ENCODE data around the gene SLC22A14.
"Not testable (repeated sequence)": the region's sequence is repeated elsewhere in the genome, so short reads cannot be mapped to it uniquely, and the experiment has no call there.

Gene SLC22A14

GRCh38 chr3:38284756-38285150, 2.7 kb downstream of the SLC22A14 start:
- Mint-ChIP-seq H3K27ac (no peak overlapping the region), H3K9me3 (no peaks in the 10 kb centered on the region), H3K4me3 (no peak overlapping the region)

GRCh38 chr3:38289286-38290217, 7.5 kb downstream of the SLC22A14 start:
- H3K27ac Mint-ChIP-seq, H3K4me3 Mint-ChIP-seq, H3K9me3 Mint-ChIP-seq, H3K27me3 Mint-ChIP-seq, H3K36me3 Mint-ChIP-seq, H3K4me1 Mint-ChIP-seq: not testable (repeated sequence)

More at GRCh38 chr3:38284756-38285150, 2.7 kb downstream of the SLC22A14 start:
- Mint-ChIP-seq H3K36me3 (peaks cover 4% of the 10 kb centered on the region), H3K27me3 (no peaks in the 10 kb centered on the region), H3K4me1 (no peaks in the 10 kb centered on the region)

GRCh38 chr3:38297053-38297452, 15.0 kb downstream of the SLC22A14 start:
- H3K4me1 Mint-ChIP-seq, H3K36me3 Mint-ChIP-seq, H3K9me3 Mint-ChIP-seq, H3K27ac Mint-ChIP-seq, H3K4me3 Mint-ChIP-seq, H3K27me3 Mint-ChIP-seq: not testable (repeated sequence)

- Mint-ChIP-seq H3K27ac (no peak overlapping the region), H3K36me3 (no peaks in the 10 kb centered on the region), H3K27me3 (no peaks in the 10 kb centered on the region), H3K4me1 (no peaks in the 10 kb centered on the region), H3K4me3 (no peak overlapping the region), H3K9me3 (no peaks in the 10 kb centered on the region)
These were observed 15.4 kb downstream of the SLC22A14 start for GRCh38 chr3:38297537-38297936.

GRCh38 chr3:38297947-38298711, 16.0 kb downstream of the SLC22A14 start:
- peaks cover 1% of the 10 kb centered on the region for H3K27me3 Mint-ChIP-seq
- no peaks in the 10 kb centered on the region for H3K36me3 Mint-ChIP-seq
- no peak overlapping the region for H3K27ac Mint-ChIP-seq
- no peak overlapping the region for H3K4me3 Mint-ChIP-seq
- H3K4me1 Mint-ChIP-seq, result no peaks in the 10 kb centered on the region
- no peaks in the 10 kb centered on the region for H3K9me3 Mint-ChIP-seq

- Mint-ChIP-seq H3K27ac (no peak overlapping the region), H3K36me3 (peaks cover 1% of the 10 kb centered on the region), H3K9me3 (no peaks in the 10 kb centered on the region), H3K27me3 (peaks cover 2% of the 10 kb centered on the region), H3K4me3 (no peak overlapping the region), H3K4me1 (no peaks in the 10 kb centered on the region)
These were observed 24.8 kb downstream of the SLC22A14 start for GRCh38 chr3:38306941-38307340.

GRCh38 chr3:38307599-38307998, 25.5 kb downstream of the SLC22A14 start:
- Mint-ChIP-seq H3K27me3 (peaks cover 2% of the 10 kb centered on the region), H3K27ac (no peak overlapping the region), H3K4me1 (no peaks in the 10 kb centered on the region), H3K4me3 (no peak overlapping the region), H3K9me3 (no peaks in the 10 kb centered on the region), H3K36me3 (peaks cover 1% of the 10 kb centered on the region)

- Mint-ChIP-seq H3K4me1 (no peaks in the 10 kb centered on the region), H3K27ac (no peak overlapping the region), H3K9me3 (no peaks in the 10 kb centered on the region), H3K4me3 (no peak overlapping the region), H3K36me3 (peaks cover under 1% of the 10 kb centered on the region), H3K27me3 (no peaks in the 10 kb centered on the region)
These were observed 26.4 kb downstream of the SLC22A14 start for GRCh38 chr3:38308456-38308855.

GRCh38 chr3:38311476-38311875, 29.4 kb downstream of the SLC22A14 start:
- Mint-ChIP-seq H3K9me3 (no peaks in the 10 kb centered on the region), H3K36me3 (no peaks in the 10 kb centered on the region), H3K4me1 (no peaks in the 10 kb centered on the region), H3K4me3 (no peak overlapping the region), H3K27me3 (no peaks in the 10 kb centered on the region), H3K27ac (no peak overlapping the region)

GRCh38 chr3:38311941-38312340, 29.8 kb downstream of the SLC22A14 start:
- no peaks in the 10 kb centered on the region for H3K9me3 Mint-ChIP-seq
- H3K27me3 Mint-ChIP-seq, result no peaks in the 10 kb centered on the region
- no peak overlapping the region for H3K4me3 Mint-ChIP-seq
- H3K4me1 Mint-ChIP-seq, result no peaks in the 10 kb centered on the region
- H3K36me3 Mint-ChIP-seq, result no peaks in the 10 kb centered on the region
- H3K27ac Mint-ChIP-seq, result no peak overlapping the region

- H3K9me3 Mint-ChIP-seq, result no peaks in the 10 kb centered on the region
- no peak overlapping the region for H3K4me3 Mint-ChIP-seq
- H3K27ac Mint-ChIP-seq, result no peak overlapping the region
- no peaks in the 10 kb centered on the region for H3K4me1 Mint-ChIP-seq
- H3K27me3 Mint-ChIP-seq, result no peaks in the 10 kb centered on the region
- no peaks in the 10 kb centered on the region for H3K36me3 Mint-ChIP-seq
These were observed 30.3 kb downstream of the SLC22A14 start for GRCh38 chr3:38312356-38312755.

GRCh38 chr3:38313263-38313662, 31.2 kb downstream of the SLC22A14 start:
- H3K4me3 Mint-ChIP-seq, result no peak overlapping the region
- no peaks in the 10 kb centered on the region for H3K27me3 Mint-ChIP-seq
- no peaks in the 10 kb centered on the region for H3K4me1 Mint-ChIP-seq
- H3K36me3 Mint-ChIP-seq, result no peaks in the 10 kb centered on the region
- H3K9me3 Mint-ChIP-seq, result no peaks in the 10 kb centered on the region
- H3K27ac Mint-ChIP-seq, result no peak overlapping the region

- H3K36me3 Mint-ChIP-seq, result no peaks in the 10 kb centered on the region
- H3K27me3 Mint-ChIP-seq, result no peaks in the 10 kb centered on the region
- no peaks in the 10 kb centered on the region for H3K4me1 Mint-ChIP-seq
- no peak overlapping the region for H3K4me3 Mint-ChIP-seq
- H3K27ac Mint-ChIP-seq, result no peak overlapping the region
- H3K9me3 Mint-ChIP-seq, result no peaks in the 10 kb centered on the region
These were observed 31.6 kb downstream of the SLC22A14 start for GRCh38 chr3:38313695-38314094.

GRCh38 chr3:38314112-38314763, 32.1 kb downstream of the SLC22A14 start:
- no peaks in the 10 kb centered on the region for H3K36me3 Mint-ChIP-seq
- H3K27ac Mint-ChIP-seq, result no peak overlapping the region
- no peaks in the 10 kb centered on the region for H3K27me3 Mint-ChIP-seq
- no peak overlapping the region for H3K4me3 Mint-ChIP-seq
- no peaks in the 10 kb centered on the region for H3K4me1 Mint-ChIP-seq
- no peaks in the 10 kb centered on the region for H3K9me3 Mint-ChIP-seq

- Mint-ChIP-seq H3K36me3 (no peaks in the 10 kb centered on the region), H3K4me1 (no peaks in the 10 kb centered on the region), H3K27me3 (no peaks in the 10 kb centered on the region), H3K4me3 (no peak overlapping the region), H3K27ac (no peak overlapping the region), H3K9me3 (no peaks in the 10 kb centered on the region)
These were observed 32.8 kb downstream of the SLC22A14 start for GRCh38 chr3:38314764-38315487.
